Fibroblast of villous mesenchyme (primary cell): ENCODE data around the gene SPTB. TPM values are rescaled to one million over a fixed set of nuclear protein-coding genes. Genes with fewer than 3 reads are reported as not detected.

Experiments
- DNase-seq: peaks from one replicate; pipeline ENCODE4 v3.0.0-alpha.2; 2010; ENCODE audit warnings: low read depth
- H3K4me3 ChIP-seq: 2 replicates; pipeline ENCODE4 v1.5.1; 2011; ENCODE audit warnings: low read depth, mild to moderate bottlenecking, low read length
- total RNA-seq: library from RNA; depleted of rRNA; stranded (reverse); fragments of >200 nt; gene quantifications from 2 replicates; pipeline ENCODE4 v1.2.3, GENCODE V29; 2012
- TF ChIP-seq, protein P1 (sequence below): IDR thresholded peaks from 2 replicates; pipeline ENCODE4 v1.5.1; 2012; ENCODE audit warnings: low read depth, mild to moderate bottlenecking, low read length; ENCODE audit not compliant: insufficient read depth

The SPTB gene
- total RNA-seq, 1 donor = under 0.01 TPM

DNA sequence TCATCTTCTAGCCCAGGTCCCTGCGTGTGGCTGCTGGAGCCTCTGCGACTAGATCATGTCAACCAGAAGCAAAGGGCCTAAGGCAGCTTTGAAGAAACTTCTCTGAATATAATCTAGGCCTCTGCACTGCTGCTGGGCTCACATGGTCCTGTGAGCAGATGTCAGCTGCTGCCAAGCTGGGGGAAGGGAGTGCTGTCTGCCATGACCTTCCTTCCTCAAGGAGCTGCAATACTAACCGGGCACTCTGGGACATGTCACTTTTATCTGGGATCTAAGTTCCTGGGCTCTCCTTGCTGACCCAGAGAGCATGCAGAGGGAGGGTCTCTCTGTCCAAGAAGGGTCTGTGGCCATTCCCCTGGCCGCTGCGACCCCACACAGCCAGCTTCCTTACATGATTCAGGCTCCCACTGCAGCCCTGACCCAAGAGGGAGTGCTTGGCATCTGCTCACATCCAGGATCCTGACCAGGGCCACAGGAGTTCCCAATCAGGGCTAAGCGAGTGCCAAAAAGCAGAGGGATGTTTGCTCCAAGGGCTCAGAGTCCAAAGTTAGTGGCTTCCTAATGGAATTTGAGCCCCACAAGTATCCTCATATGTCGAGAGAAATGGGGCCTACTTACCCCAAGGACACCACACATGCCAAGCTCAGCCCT lies 101.5 kb downstream of the SPTB start:
- TF ChIP-seq, protein P1, sequence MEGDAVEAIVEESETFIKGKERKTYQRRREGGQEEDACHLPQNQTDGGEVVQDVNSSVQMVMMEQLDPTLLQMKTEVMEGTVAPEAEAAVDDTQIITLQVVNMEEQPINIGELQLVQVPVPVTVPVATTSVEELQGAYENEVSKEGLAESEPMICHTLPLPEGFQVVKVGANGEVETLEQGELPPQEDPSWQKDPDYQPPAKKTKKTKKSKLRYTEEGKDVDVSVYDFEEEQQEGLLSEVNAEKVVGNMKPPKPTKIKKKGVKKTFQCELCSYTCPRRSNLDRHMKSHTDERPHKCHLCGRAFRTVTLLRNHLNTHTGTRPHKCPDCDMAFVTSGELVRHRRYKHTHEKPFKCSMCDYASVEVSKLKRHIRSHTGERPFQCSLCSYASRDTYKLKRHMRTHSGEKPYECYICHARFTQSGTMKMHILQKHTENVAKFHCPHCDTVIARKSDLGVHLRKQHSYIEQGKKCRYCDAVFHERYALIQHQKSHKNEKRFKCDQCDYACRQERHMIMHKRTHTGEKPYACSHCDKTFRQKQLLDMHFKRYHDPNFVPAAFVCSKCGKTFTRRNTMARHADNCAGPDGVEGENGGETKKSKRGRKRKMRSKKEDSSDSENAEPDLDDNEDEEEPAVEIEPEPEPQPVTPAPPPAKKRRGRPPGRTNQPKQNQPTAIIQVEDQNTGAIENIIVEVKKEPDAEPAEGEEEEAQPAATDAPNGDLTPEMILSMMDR = no peak
- no peak overlapping the region for H3K4me3 ChIP-seq
- no peak for DNase-seq

GRCh38 chr14:64777461-64777860 lies 102.2 kb downstream of the SPTB start:
- DNase-seq = no peak
- TF ChIP-seq, protein P1 = no peak
- H3K4me3 ChIP-seq = no peak overlapping the region

GRCh38 chr14:64775081-64775777 lies 104.5 kb downstream of the SPTB start:
- no peak for DNase-seq
- TF ChIP-seq, protein P1 = no peak

GRCh38 chr14:64774272-64774671 lies 105.4 kb downstream of the SPTB start:
- no peak for DNase-seq
- TF ChIP-seq, protein P1 = no peak
- no peak overlapping the region for H3K4me3 ChIP-seq

More at GRCh38 chr14:64775081-64775777, 104.5 kb downstream of the SPTB start:
- no peak overlapping the region for H3K4me3 ChIP-seq

DNA sequence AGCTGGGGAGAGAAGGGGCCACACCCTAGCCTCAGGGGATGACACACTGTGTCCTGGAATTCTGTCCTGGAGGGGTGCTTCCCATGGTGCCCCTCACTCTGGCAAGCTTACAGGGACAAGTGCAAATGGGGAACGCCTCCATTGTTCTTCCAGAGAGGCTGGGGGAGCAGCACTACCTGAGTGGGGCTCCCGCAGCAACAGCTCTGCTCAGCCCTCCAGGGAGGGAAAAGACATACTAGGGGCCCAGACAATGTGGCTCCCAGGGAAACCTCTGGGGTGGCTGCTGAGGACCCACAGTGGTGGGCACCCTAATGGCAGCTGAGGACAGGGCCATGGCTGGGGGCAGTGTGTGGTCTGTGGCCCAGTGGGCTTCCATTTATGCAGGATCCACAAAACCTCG lies 106.1 kb downstream of the SPTB start:
- TF ChIP-seq, protein P1 = no peak
- no peak overlapping the region for H3K4me3 ChIP-seq
- DNase-seq = no peak

- TF ChIP-seq, protein P1 = no peak
- DNase-seq = no peak
- no peak overlapping the region for H3K4me3 ChIP-seq
These were observed 106.7 kb downstream of the SPTB start for GRCh38 chr14:64773046-64773445.
